ENCODE results near the gene SPRY1. TPM values are rescaled to one million over a fixed set of nuclear protein-coding genes. Genes with fewer than 3 reads are reported as not detected.

Gene SPRY1
- total and polyA plus RNA-seq, 7 donors: 19.2 to 104 (median 41.1) TPM

DNA sequence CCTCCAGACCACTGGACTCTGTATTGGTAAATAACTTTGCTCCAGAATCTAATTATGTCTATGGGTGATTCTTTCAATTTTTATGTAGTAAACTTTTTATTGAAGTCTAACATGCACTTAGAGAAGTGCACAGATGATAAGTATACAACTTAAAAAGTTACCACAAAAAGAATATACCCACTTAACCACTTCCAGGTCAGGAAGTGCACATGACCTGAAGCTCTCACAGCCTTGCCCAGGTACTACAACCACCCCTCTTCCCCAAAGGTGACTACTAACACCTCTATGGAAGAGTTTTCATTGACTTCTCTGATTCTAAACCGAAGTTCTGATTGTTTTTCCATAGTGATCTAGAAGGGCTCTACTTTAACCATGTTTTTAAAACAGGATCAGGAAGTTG is 43.6 kb upstream of the SPRY1 start:
- Histone ChIP-seq H3K27me3 (ENCODE audit: insufficient read depth in 3 of 3, low read length in 2 of 3) (no peaks in the 10 kb centered on the region), H3K9me3 (no peaks in the 10 kb centered on the region), H3K4me1 (peaks cover 16% of the 10 kb centered on the region), H3K36me3 (ENCODE audit: insufficient read depth in 1 of 2, low read depth in 1 of 2) (no peaks in the 10 kb centered on the region), H3K4me3 (no peak overlapping the region), H3K27ac (peak overlapping the region; percentile 66)
- intact Hi-C loops (cut with DNase I): loop anchor here in 1 of 2 donors (5.0 kb wide), 1 partner anchor 44 kb away; the partner anchor contains the start of gene SPRY1
- ATAC-seq (no peak), DNase-seq (no peak)
- TF ChIP-seq, protein P1, sequence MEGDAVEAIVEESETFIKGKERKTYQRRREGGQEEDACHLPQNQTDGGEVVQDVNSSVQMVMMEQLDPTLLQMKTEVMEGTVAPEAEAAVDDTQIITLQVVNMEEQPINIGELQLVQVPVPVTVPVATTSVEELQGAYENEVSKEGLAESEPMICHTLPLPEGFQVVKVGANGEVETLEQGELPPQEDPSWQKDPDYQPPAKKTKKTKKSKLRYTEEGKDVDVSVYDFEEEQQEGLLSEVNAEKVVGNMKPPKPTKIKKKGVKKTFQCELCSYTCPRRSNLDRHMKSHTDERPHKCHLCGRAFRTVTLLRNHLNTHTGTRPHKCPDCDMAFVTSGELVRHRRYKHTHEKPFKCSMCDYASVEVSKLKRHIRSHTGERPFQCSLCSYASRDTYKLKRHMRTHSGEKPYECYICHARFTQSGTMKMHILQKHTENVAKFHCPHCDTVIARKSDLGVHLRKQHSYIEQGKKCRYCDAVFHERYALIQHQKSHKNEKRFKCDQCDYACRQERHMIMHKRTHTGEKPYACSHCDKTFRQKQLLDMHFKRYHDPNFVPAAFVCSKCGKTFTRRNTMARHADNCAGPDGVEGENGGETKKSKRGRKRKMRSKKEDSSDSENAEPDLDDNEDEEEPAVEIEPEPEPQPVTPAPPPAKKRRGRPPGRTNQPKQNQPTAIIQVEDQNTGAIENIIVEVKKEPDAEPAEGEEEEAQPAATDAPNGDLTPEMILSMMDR (IDR thresholded peaks at IDR 0.05): no peak
- 74 to 86% (median 74%) methylated on average over 1 of the region's 1 CpG for WGBS, 3 donors

- TF ChIP-seq, protein P1 (IDR thresholded peaks at IDR 0.05): no peak
- peak in 1 of 4 donors; percentile 37 for ATAC-seq
- peak overlapping the region; percentile 66 for H3K27ac ChIP-seq
- intact Hi-C loops (cut with DNase I): loop anchor here in 1 of 2 donors (5.0 kb wide), 1 partner anchor 44 kb away; the partner anchor contains the start of gene SPRY1
- no peaks in the 10 kb centered on the region for H3K9me3 ChIP-seq
- H3K36me3 ChIP-seq (ENCODE audit: insufficient read depth in 1 of 2, low read depth in 1 of 2): no peaks in the 10 kb centered on the region
- no peak overlapping the region for H3K4me3 ChIP-seq
- WGBS, 3 donors: 49 to 62% (median 58%) methylated on average over 6 of the region's 6 CpGs
- no peak for DNase-seq
- no peaks in the 10 kb centered on the region for H3K27me3 ChIP-seq (ENCODE audit: insufficient read depth in 3 of 3, low read length in 2 of 3)
- H3K4me1 ChIP-seq: peaks cover 16% of the 10 kb centered on the region
These were observed 42.9 kb upstream of the SPRY1 start for GRCh38 chr4:123353656-123354055.

- ATAC-seq (no peak), DNase-seq (no peak)
- TF ChIP-seq, protein P1 (IDR thresholded peaks at IDR 0.05): no peak
- Histone ChIP-seq H3K4me1 (peaks cover 16% of the 10 kb centered on the region), H3K9me3 (no peaks in the 10 kb centered on the region), H3K4me3 (no peak overlapping the region), H3K27me3 (ENCODE audit: insufficient read depth in 3 of 3, low read length in 2 of 3) (no peaks in the 10 kb centered on the region), H3K27ac (no peak overlapping the region), H3K36me3 (ENCODE audit: insufficient read depth in 1 of 2, low read depth in 1 of 2) (no peaks in the 10 kb centered on the region)
- intact Hi-C loops (cut with DNase I): loop anchor here in 1 of 2 donors (5.0 kb wide), 1 partner anchor 43 kb away; the partner anchor contains the start of gene SPRY1
- WGBS, 3 donors: 80 to 86% (median 82%) methylated on average over 5 of the region's 5 CpGs
These were observed 41.9 kb upstream of the SPRY1 start for GRCh38 chr4:123354701-123355100.

DNA sequence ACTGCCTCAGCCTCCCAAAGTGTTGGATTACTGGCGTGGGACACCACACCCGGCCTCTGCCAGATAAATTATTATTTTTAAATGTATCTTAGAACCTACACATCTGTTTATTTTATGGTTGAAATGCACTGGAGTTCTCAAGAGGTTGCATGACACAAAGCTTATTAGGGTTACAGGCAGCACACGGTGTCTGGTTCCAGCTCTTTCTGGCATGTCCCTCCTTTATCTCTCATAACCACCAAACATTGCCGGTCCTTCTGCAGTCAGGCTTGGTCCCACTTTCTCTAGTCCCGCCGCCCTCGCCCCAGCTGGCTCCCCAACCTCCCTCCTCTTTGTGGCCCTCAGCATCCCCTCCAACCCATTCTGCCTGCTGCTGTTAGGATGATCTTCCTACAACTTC is 39.7 kb upstream of the SPRY1 start:
- Histone ChIP-seq H3K4me3 (no peak overlapping the region), H3K27me3 (ENCODE audit: insufficient read depth in 3 of 3, low read length in 2 of 3) (no peaks in the 10 kb centered on the region), H3K27ac (no peak overlapping the region), H3K4me1 (peaks cover 27% of the 10 kb centered on the region), H3K9me3 (no peaks in the 10 kb centered on the region), H3K36me3 (ENCODE audit: insufficient read depth in 1 of 2, low read depth in 1 of 2) (no peaks in the 10 kb centered on the region)
- intact Hi-C loops (cut with DNase I): no loop called here
- TF ChIP-seq, protein P1 (IDR thresholded peaks at IDR 0.05): no peak
- 64 to 79% (median 71%) methylated on average over 7 of the region's 7 CpGs for WGBS, 3 donors
- DNase-seq (no peak), ATAC-seq (no peak)

Data from psoas muscle (tissue), 8 donors.